DMS53 (cell line): ENCODE data around the gene LPAR6.

ENCODE experiments used
- DNase-seq: peaks from one replicate; lab custom pipeline; 2025; lab: John Stamatoyannopoulos, UW

LPAR6 gene

DNA sequence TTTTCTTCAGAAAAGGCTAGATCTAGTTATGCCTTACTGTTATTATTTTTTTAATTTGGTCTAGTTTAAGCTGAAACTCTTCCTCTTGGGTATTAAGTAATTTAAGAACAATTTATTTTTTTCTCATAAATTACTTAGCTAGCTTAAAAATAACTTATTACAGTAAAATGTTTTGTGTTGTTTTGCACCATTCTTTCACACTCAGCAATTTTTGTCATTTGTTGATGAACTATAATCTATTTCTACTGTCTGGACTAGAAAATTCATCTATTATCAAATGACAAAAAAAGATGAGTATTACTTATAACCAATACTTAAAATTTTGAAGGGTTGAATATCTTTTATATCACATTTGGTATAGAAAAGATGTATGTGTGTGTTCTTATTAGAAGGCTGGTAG lies 1.6 kb upstream of the LPAR6 start:
- DNase-seq, result no peak

DNA sequence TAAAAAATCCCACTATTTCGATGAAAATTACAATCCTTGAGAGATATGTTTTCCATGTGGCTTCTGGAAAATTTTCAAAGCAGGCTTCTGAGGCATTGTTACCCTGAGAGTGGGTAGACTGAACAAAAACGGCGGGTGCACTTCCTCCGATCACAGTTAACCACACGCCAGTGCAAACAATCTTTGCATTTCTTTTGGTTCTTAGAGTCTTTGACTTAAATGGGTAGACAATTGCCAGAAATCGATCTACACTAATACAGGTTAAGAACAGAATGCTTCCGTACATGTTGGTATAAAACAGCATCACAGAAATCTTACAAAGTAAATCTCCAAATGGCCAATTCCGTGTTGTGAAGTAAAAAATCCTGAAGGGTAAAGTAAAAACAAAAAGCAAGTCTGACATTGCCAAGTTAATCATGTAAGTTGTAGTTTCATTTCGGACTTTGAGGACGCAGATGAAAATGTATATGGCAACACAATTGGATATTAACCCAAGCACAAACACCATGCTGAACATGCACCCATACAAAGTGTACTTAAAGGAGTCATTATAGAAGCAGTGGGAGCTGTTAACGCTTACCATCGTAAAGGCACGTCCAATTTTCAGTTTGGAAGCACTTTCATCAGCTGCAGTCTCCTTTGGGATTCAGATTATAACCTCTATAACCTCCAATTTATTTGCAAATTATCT lies 927 bp downstream of the LPAR6 start:
- no peak for DNase-seq

DNA sequence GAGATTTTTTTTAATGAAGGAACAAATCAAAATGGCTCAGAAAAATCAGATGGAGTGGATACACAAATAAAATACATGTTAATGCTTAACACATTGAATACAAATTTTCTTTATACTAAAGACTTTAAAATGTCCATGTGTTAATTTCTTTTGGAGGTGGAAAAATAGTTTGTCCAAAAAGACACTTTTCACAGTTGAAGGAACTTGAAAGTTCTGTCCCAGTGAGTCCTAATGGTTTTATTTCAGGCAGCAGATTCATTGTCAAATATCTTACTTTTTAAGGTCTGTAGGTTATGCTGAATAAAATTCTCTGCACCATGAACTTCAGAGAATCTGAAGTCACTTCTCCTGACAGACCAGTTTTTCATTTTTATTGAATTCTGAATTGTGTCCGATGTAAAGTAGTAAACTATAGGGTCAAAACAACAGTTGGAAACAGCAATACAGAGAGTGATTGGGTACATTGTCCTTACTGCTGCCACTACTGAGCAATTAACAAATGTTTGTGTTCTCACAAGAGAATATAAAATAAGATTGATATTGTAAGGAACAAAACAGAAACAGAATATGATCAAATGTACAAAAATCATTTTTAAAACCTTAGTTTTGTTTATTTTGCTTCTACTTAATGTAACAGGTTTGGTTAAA lies 1.6 kb downstream of the LPAR6 start:
- DNase-seq, result no peak

DNA sequence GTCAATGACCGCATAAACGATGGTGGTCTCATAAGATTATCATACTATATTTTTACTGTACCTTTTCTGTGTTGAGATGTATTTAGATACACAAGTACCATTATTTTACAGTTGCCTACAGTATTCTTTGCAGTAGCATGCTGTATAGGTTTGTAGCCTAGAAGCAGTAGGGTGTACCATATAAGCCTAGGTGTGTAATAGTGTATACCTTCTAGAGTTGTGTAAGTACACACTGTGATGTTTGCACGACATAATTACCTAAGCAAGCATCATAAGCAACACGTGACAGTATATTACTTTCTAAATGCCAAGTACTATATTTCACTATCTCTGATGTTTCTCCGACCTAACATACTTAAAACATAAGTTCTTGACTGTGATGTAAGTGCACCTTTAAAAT lies 2.7 kb downstream of the LPAR6 start:
- DNase-seq, result no peak

DNA sequence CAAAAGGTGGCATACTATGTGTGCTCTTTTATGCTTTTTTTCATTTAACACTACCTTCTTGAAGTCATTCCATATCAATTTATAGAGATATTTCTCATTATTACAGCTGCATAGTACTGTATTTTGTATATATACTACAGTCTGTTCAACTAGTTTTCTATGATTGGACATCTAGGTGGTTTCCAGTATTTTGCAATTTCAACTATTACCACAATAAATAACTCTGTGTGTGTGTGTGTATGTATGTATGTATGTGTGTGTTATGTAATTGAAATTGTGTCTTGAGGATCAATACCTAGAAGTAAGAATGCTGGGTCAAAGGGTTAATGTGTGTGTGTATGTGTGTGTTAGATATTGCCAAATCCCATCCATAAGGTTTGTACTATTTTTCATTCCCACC lies 7.0 kb downstream of the LPAR6 start:
- no peak for DNase-seq

DNA sequence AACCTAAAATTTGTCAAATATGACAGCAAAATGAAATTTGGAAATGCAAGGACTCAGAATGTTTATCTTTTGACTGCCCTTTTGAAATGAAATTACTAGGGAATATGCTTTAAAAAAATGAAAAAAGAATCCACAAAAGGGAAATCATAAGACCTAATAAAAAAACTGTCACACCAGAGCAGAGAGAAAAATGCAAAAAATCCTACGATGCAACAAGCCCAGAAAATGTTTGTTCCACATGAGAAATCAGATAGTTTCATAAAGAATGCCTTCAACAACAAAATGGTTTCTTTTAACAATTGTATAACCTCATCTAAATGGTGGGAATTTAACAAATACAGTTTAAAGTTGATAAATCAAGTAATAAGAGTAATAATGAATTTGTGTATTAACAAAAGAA lies 8.0 kb downstream of the LPAR6 start:
- DNase-seq, result no peak

DNA sequence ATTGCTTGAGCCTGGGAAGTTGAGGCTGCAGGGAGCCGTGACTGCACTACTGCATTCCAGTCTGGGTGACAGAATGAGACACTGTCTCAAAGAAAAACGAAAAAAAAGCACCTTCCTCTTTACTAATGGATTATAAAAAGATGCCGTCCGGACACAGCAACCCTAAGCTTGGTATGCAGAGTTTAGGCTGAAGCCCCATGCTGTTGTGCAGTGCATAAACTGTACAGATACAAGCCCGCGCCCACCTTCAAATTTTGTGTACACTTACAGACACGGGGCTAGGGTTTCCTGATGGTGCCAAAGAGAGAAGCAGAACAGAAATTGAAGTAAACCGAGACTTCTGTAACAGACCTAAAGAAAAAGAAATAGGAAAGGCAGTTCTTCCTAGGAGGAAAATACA lies 9.0 kb downstream of the LPAR6 start:
- DNase-seq, result no peak

DNA sequence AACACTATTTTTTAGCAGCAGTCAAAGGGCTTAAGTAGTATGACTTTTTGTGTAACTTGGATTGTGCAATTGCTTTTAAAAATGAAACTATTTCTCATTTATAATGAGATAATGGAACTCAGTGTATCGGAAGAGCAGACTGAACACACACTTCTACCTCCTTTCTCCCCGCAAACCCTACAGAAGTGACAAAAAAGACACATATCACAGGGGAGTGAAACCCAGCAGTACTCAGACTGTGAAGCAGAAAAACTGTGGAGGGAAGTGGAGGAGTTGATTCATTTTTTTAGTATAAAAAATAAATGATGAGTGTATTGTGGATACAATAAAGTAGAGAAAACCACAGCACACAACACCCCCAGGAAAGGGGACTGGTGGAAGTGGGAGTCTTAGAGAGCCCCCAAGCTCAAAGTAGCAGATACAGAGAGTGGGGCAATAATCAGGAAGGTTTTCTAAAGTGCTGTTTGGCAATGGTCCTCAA lies 9.7 kb downstream of the LPAR6 start:
- DNase-seq, result no peak

DNA sequence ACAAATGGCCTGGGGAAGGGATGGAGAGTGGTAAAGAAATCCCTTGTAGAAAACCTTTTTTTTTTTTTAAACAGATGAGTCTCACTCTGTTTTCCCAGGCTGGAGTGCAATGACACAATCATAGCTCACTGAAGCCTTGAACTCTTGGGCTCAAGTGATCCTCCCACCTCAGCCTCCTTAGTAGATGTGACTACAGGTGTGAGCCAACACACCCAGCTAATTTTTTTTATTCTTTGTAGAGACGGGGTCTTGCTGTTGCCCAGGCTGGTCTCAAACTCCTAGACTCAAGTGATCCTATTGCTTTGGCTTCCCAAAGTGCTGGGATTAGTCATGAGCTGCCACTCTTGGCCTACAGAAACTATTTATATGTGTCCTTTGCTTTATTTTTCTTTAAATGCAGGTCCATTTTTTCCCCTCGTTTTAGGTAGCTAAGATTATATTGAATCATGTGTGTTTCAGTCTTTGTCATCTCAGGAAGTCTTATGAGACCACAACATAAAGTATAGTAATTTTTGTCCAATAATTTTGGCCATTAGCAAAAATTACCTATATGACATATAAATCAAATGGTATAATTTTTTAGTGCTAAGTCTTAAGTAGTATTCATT lies 10.5 kb downstream of the LPAR6 start:
- DNase-seq, result no peak

DNA sequence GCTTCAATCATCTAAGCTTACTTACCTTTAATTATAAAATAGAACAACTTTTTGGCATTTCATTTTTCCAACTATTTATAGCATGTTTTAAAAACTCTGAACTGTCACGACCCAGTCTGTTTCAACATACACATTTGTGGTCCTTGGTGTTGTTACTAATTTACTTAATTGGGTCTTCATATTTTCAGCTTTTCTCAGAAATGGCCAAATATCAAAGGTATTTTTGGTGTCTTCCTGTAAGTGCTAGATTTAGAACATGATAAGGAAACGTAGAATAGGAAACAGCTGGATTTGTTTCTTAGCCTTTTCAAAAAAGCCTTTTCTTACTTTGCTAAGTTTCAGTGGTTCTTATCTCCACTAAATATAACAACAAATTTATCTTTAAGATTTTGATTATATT lies 11.4 kb downstream of the LPAR6 start:
- DNase-seq, result no peak

DNA sequence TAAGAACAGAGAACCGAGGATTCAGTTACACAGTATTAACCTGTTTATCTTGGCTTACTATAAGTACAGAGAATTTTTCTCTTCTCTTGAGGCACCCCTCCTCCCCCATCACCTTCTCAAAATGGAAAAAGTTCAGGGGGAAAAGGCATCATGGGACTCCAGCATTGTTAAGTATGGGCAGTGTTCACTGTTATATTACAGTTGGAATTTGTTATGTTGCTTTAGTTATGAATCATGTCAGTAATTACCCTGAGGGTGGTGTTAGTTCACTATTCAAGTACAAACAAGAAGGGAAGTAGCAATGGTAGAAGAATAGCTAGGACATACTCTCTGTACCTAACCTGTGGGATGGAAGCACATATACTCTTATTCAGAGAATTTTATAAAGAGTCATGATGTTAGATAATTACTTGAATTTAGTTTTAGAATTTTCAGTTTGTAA lies 12.0 kb downstream of the LPAR6 start:
- DNase-seq, result no peak

DNA sequence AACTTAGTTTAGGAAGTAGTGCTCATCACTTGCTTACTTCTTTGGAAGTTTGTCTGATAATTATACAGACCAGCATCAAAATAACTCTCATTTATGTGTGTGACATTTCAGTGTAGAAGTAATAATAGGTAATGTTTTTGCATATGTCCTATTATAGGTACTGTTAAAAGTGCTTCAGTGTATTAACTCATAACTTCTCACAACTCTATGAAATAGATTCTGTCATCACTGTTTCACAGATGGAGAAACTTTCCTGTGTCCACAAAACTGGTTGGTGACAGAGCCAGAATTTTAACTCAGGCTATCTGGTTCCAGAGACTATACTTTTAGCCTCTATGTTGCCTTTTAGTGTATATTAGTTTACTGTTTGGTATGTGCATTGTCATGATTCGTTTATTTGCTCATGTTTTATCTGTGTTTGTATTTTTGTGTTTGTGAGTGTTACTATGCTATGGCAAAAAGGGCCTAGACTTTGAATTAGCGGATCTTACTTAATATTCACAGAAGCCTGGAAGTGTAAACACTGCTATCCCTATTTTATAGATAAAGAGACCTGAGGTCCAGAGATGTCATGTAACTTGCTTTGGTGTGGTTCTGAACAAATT lies 12.7 kb downstream of the LPAR6 start:
- no peak for DNase-seq

DNA sequence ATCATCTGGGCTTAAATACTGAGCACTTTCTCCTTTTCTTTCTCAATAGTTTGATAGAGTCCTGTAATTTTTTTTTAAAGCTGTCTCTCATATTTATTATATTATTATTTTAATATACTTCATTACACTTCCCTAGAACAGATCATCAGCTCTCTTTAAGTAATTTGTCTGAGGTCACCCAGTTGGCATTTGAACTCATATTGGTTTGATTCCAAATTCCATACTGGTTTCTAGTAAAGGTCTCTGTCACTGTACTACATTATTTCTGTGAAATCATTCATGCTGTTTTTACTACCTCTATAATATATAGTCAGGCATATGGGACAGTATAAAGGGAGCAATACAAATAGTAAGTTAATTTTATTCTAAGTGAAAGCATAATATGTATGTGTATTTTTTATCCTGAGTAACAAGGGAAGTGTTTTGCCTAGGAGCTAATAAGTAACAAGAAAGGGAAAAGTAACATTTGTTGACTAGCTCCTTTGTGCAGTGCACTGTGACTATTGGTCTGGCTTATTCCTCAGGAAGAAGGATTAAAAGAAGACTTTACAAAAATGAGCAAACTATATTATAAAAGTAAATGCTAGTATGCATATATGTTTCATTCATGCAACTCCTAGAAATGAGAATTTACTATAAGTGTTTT lies 14.3 kb downstream of the LPAR6 start:
- DNase-seq, result no peak

DNA sequence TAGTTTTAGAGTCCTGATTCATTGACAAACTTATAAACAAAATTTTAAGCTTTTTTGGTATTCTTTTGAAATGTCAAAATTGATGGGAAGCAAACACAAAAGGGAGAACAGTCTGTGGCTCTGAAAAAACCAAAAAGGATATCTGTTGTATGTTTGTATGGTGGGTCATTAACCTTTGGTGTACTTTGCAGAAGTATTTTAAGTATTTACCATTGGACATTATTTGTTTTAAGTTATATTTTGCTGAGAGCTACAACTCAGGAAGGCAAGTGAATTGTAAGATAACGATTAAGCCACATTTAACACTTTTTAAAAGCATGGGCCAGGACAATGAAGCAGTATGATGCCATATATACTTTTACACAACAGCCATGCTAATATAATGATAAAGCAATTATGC lies 15.2 kb downstream of the LPAR6 start:
- no peak for DNase-seq

DNA sequence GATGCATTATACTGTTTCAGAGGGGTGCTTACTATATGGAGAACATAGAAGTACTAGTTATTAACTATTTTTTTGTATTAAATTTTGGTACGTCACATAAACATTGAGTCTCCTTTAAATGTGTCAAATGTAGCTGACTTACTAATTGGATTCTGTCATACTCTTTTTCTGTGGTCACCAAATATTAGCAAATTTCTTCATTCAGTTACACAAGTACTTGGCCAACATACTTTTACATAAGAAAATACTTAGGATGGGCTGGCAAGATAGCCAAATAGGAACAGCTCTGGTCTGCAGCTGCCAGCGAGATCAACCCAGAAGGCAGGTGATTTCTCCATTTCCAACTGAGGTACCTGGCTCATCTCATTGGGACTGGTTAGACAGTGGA lies 19.2 kb downstream of the LPAR6 start:
- DNase-seq, result no peak

DNA sequence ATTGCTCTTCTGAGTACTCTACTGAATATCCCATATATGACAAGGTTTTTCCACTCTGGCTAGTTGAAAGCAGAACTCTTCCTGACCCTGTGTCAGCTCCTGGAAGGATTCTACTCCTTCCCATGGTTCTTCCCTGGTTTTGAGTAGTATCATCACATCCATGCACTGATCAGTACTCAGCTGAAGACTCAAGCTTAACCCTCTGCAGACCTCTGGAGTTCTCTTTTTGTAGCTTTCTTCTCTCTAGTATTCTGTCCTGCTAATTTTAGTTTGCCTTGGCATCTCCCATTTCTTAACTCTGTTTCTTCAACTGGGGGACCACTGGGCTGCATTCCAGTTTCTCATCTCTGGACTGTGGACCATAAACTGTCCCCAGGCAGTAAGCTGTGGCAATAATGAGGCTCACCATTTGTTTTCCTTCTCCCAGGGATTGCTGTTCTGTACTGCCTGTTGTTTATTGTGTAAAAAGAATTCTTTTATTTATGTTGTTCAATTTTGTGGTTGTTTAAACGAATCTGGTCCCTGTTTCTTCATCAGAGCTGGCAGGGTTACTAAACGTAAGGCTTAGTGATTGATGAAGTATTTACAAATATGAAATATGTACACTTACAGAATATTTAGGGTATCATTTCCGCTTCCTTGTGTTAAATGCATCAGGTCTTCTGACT lies 19.7 kb downstream of the LPAR6 start:
- DNase-seq, result no peak

DNA sequence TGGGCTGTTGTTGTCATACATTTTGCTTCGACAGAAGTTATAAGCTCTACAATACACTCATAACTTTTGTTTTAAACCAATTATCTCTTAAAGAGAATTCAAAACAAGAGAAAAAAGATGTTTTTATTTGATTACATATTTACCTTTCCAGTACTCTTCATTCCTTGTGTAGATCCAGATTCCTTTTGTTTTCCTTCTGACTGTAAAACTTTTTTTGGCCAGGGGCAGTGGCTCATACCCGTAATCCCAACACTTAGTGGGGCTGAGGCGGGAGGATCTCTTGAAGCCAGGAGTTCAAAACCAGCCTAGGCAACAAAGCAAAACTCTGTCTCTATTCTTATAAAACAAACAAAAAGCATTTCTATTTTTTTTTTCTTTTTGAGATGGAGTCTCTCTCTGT lies 21.7 kb downstream of the LPAR6 start:
- DNase-seq, result no peak

DNA sequence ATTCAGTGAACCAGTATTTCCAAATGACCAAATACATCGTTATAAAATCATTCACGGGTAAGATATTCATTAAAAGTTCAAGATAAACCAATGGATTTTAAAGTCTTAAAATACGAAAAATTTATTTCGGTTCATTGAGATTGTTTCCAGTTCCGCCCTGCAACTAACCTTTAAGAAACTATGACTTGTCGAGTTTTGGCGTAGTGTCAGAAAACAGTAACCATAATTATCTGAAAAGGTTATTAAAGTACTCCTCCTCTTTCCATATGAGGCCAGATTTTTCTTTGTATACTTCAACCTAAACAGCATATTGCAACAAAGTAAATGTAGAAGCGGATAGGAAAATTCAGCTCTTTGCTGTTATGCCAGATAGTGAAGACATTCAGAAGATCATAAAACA lies 26.1 kb downstream of the LPAR6 start:
- DNase-seq, result no peak

DNA sequence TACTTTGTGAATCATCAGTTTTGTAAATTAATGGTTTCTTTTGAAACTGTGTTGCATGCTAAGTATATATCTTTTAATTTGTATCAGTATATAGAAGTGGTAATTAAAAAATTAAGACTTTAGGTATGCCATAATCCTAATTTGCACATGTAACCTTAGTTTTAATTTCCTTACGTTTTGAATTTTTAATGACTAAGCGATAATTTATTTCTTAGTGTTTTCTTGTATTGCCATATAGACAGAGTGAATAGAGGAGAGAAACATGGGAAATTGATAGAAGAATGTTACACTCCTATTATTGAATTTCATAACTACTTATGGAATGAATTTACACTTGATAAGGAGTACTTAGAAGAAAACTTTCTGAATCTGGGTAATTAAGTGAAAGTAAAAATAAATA lies 29.5 kb downstream of the LPAR6 start:
- no peak for DNase-seq

DNA sequence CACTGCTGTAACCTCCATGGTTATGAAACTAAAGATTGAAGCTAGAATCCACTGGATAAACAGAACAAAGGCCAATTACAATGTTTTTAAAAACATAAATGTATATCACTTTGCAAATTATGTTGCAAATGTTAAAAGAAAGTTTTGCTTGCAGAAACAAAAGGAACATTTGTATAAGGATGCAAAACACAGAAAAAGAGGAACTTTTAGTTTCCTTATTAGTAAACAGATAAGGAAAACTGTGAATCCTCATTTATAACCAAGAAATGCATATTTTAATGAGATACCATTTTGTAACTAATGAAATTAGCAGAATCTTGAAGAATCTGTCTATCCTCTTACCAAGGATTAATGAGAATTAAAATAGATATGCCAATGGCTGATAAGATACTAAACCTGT lies 32.3 kb downstream of the LPAR6 start:
- DNase-seq, result no peak

DNA sequence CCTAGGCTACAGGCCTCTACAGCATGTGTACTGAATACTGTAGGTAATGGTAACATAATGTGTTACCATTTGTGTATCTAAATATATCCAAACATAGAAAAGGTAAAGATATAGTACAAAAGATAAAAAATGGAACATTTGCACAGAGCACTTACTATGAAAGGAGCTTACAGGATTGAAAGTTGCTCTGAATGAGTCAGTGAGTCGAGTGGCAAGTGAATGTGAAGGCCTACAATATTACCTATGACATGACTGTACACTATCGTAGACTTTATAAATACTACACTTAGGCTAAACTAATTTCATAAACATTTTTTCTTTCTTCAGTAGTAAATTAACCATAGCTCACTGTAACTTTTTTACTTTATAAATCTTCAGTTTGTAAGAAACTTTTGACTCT lies 35.1 kb downstream of the LPAR6 start:
- no peak for DNase-seq

DNA sequence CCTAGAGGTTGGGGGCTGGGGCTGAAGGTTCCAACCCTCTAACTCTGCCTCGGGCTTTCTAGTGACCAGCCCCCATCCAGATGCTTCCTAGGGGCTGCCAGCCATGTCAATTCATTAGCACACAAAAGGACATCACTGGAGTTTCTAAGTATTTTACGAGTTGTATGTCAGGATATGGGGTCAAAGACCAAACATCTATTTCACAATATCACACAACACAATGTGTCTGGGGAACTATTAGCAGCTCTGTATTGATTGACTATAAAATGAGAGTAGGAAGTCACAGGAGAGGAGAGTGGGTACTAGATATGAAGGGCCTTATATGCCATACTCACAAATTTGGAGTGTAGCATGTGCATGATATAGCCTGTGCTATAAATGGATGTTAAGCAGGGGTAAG lies 42.1 kb downstream of the LPAR6 start:
- no peak for DNase-seq
